Activated CD8-positive, alpha-beta memory T cell treated with anti-CD3 and anti-CD28 coated beads, Interleukin-2, amount 50 U/mL, for 24 hours (primary cell): ENCODE results near the gene TERC.
"Not testable (repeated sequence)": the region's sequence is repeated elsewhere in the genome, so short reads cannot be mapped to it uniquely, and the experiment has no call there.

Experiments used
- DNase-seq: peaks from one replicate; pipeline ENCODE4 v3.0.0-alpha.2; 2020; ENCODE audit errors: extremely low read depth

The TERC gene

GRCh38 chr3:169771497-169772304 lies 6.8 kb upstream of the TERC start:
- peak; percentile 12 for DNase-seq

DNA sequence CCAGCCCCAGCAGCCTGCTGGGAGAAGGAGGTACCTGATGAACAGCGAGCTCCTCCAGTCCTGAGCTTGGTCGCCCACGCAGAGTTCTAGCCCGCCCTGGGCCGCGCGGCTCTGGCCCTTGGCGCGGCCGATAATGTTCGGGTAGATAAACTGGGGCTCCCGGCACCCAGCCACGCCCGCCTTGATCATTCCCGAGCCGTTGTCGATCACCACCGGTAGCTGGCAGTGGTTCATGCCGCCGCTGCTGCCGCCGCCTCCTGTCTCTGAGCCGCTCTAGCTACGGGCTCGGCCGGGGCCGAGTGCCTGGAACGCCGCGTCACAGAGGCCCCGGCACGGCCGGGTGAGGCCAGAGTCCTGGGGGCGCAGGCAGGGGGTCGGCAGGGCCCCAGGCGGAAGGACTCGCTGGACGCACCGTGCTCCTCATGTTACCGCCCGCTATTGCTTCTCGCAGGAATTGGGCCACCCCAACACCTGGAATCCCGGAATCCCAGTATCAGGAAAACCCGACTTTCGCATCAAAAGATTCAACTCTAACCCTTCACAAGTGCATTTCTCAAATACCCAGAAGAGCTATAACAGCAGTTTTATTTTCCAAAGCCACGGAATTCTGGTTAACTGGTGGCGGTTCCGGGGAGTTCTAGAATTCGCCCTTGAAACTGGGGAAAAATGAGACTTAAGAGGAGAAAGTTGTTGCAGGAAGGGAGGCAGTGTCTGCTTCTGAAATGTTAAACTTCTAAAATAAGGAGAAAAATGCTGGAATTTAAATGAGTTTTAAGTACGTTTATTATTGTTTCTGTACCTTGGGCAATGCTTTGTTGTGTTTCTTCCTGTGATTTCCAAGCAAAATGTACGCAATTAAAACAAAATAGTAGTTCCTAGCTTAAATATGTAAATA lies 4.7 kb upstream of the TERC start, which contains the start of gene ACTRT3:
Gene ACTRT3 (minus strand): TSS at position 275 of the 895 bp plus-strand sequence. CDS start 41 bp downstream, at position 234.
- peak; percentile 7 for DNase-seq

GRCh38 chr3:169764312-169764881 lies 463 bp downstream of the TERC start:
- peak; percentile 17 for DNase-seq

DNA sequence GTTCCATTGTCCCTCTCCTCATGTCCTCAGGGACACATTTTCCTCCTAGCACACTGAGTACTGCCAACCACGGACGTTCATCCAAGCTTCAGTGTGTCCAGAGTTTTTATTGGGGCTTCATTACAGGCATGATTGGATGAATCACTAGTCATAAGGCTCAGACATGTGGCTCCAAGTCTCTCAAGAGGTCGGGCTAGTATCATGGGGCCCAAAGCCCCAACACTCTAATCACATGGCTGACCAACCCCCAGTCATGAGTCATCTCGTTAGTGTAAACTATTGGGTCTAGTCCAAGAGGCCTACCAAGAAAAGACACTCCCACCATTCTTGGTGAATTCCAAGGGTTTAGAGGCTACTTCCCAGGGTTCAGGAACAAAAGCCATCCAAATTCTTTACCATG lies 4.4 kb downstream of the TERC start:
- DNase-seq: no peak

DNA sequence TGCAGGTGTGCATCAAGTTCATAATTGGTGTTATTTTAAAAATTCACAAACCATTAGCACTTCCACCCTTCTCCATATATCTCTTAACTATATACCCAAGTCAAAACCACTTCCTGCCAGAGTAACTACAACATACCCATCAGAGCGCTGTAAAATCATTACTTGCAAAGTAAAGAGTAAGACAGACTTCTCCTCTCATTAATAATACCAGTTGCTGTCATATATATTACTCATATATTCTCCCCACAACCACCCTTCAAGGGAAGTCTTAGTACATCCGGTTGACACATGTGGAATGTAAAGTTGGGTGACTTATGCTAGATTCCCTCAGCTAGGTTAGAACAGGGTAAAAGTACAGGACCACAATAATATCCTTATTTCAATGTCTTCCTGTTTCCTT lies 5.6 kb downstream of the TERC start:
- no peak for DNase-seq

GRCh38 chr3:169758359-169758994 lies 6.4 kb downstream of the TERC start:
- DNase-seq: no peak

DNA sequence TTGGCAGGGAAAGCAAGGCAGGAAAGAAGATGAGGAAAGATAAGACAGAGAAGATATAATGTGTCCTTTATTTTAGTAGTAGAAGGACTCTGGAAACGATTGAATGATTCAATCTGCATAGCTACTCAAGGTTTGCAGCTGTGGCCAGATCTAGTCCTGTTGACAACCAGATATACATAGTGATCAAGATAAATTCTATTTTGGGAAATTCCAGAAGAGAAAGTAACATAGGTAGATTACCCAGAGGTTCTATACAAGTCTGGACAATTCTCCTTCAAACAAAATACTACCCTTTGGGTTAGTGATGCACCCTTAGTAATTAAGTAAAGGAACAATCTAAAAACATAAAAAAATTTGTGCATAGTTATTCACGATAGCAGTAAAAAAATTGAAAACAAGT lies 9.4 kb downstream of the TERC start:
- no peak for DNase-seq

DNA sequence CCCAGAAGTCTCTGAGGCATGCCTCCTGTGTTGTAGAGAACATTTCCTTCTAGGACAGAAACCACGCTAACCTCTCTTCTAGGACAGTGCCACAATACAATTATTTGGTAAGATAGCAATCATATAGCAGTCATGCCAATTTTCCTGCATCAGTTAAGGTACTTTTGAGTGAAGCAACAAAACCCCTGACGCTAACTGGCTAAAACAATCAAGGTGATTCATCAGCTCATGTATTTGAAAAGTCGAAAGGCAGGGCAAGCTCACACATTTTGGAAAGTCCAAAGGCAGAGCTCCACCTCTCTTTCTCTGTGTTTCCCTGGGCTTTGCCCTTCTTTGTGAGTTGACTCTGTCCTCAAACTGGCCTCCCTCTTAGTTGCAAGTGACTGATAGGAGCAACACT lies 10.1 kb downstream of the TERC start:
- DNase-seq: no peak

GRCh38 chr3:169751875-169752274 lies 13.0 kb downstream of the TERC start:
- no peak for DNase-seq

DNA sequence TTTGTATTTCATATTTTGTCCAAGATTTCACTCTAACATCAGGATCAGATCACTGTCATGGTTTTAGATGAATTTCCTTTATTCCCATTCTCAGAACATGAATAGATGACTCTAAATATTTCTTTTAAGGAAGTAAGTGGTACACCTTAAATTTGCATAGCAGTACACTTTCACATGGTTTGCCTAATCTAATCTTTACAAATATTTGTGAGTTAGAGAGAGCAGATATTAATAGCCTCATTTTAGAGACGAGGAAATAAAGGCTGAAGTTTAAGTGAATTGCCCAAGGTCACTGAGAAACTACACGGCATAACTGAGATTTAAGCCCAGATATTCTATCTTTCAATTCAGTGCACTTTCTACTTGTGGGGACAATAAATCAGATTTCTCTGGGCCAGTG lies 14.2 kb downstream of the TERC start:
- DNase-seq: no peak

GRCh38 chr3:169748670-169749069 lies 16.2 kb downstream of the TERC start:
- no peak for DNase-seq

- DNase-seq: no peak
Observed at GRCh38 chr3:169746924-169747323, 17.9 kb downstream of the TERC start.

- DNase-seq: no peak
Observed at GRCh38 chr3:169744366-169745054, 20.4 kb downstream of the TERC start.

- DNase-seq: no peak
Observed at GRCh38 chr3:169739067-169739466, 25.8 kb downstream of the TERC start.

- not testable (repeated sequence) for DNase-seq
Observed at GRCh38 chr3:169731857-169732256, 33.0 kb downstream of the TERC start.

DNA sequence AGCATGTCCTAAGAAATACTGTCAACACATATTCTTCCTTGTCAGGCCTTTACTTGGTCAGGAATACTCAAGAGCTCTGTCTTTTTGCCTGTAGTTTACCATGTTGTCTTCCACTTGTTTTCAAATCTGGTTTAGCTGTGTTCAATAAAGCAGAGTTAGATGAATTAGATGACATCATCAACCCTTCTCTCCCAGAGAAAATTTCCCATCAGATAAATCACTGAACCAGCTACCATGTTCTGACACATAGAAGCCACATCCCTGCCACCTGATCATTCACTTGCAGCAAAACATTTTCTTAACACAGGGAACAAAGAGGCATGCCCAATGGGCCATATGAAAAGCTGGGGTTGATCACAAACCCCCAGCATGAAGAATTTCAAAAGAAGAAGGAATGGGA lies 42.1 kb downstream of the TERC start:
- DNase-seq: no peak

DNA sequence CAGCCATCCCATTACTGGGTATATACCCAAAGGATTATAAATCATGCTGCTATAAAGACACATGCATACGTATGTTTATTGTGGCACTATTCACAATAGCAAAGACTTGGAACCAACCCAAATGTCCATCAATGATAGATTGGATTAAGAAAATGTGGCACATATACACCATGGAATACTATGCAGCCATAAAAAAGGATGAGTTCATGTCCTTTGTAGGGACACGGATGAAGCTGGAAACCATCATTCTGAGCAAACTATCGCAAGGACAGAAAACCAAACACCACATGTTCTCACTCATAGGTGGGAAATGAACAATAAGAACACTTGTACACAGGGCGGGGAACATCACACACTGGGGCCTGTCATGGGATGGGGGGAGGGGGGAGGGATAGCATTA lies 46.4 kb downstream of the TERC start:
- DNase-seq: not testable (repeated sequence)
